KMS-11 (cell line): Measurements from ENCODE around the gene ANKRD44.

ENCODE experiments used
- H2AFZ ChIP-seq: fragments of 200-600 bp; sonication (generic); 2 replicates; pipeline ENCODE4 v1.6.1; 2016; ENCODE audit warnings: antibody characterized with exemption, mixed run types, low read depth
- H3K27ac ChIP-seq: fragments of 200-600 bp; sonication (generic); 2 replicates; pipeline ENCODE4 v1.6.1; 2016; ENCODE audit warnings: mild to moderate bottlenecking, mixed run types
- H3K27me3 ChIP-seq: fragments of 200-600 bp; sonication (generic); 2 replicates; pipeline ENCODE4 v1.6.1; 2017; ENCODE audit warnings: mild to moderate bottlenecking, low read depth, mixed run types, moderate library complexity; ENCODE audit not compliant: insufficient read depth
- H3K36me3 ChIP-seq: fragments of 200-600 bp; sonication (generic); 2 replicates; pipeline ENCODE4 v1.6.1; 2017; ENCODE audit warnings: mild to moderate bottlenecking, mixed run types; ENCODE audit not compliant: insufficient read depth
- H3K4me1 ChIP-seq: fragments of 200-600 bp; sonication (generic); 2 replicates; pipeline ENCODE4 v1.6.1; 2016; ENCODE audit warnings: mild to moderate bottlenecking, low read depth, mixed run types; ENCODE audit not compliant: poor library complexity, severe bottlenecking
- H3K4me2 ChIP-seq: fragments of 200-600 bp; sonication (generic); 2 replicates; pipeline ENCODE4 v1.7.0; 2016; ENCODE audit warnings: mild to moderate bottlenecking, mixed run types
- H3K4me3 ChIP-seq: fragments of 200-600 bp; sonication (generic); IDR thresholded peaks from 2 replicates; pipeline ENCODE4 v1.6.1; 2017; ENCODE audit warnings: low read depth, low read length, mixed read lengths; ENCODE audit not compliant: insufficient read depth
- H3K79me2 ChIP-seq: fragments of 200-600 bp; sonication (generic); 2 replicates; pipeline ENCODE4 v1.6.1; 2016; ENCODE audit warnings: low read depth, mixed run types; ENCODE audit not compliant: insufficient read depth
- H3K9ac ChIP-seq: fragments of 200-600 bp; sonication (generic); 2 replicates; pipeline ENCODE4 v1.6.1; 2016; ENCODE audit warnings: mild to moderate bottlenecking, mixed run types
- H4K20me1 ChIP-seq: fragments of 200-600 bp; sonication (generic); 2 replicates; pipeline ENCODE4 v1.6.1; 2016; ENCODE audit warnings: mild to moderate bottlenecking, mixed run types; ENCODE audit not compliant: insufficient read depth
- CTCF ChIP-seq: fragments of 200-600 bp; sonication (generic); conservative IDR thresholded peaks from 2 replicates; pipeline ENCODE4 v1.6.1; 2017; ENCODE audit warnings: low read depth, mild to moderate bottlenecking, antibody characterized with exemption, low read length, moderate library complexity, mixed read lengths

The ANKRD44 gene

GRCh38 chr2:196956069-196956468, 354.5 kb downstream of the ANKRD44 start:
- Histone ChIP-seq H3K79me2 (no peaks in the 10 kb centered on the region), H3K9ac (no peak overlapping the region), H2AFZ (no peak overlapping the region), H3K36me3 (no peaks in the 10 kb centered on the region), H4K20me1 (no peaks in the 10 kb centered on the region), H3K4me1 (no peaks in the 10 kb centered on the region), H3K27me3 (no peaks in the 10 kb centered on the region), H3K4me3 (no peak overlapping the region), H3K27ac (no peak overlapping the region), H3K4me2 (no peak overlapping the region)
- no peak for TF ChIP-seq CTCF

- no peaks in the 10 kb centered on the region for H4K20me1 ChIP-seq
- TF ChIP-seq CTCF, result no peak
These were observed 355.5 kb downstream of the ANKRD44 start for GRCh38 chr2:196955036-196955435.

DNA sequence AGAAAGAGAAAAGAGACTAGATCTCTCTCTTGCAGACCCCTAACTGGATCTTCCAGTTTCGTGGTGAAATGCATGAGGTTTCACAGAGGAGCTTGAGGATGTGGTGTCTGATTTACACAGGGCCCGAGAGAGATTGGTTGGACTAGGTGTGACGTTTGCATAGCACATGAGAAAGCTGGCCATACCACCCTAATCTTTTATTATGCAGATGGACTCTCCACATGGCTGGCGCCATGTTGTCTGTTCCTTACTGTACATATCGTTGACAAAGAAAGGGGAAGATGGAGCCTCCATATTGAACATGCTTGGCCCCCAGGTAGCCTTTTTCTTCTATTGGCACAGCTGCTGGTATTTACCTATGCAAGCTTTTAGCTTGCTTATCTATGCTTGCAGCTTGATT, 356.6 kb downstream of the ANKRD44 start:
- no peak overlapping the region for H3K4me3 ChIP-seq
- H3K79me2 ChIP-seq, result no peaks in the 10 kb centered on the region
- H4K20me1 ChIP-seq, result no peaks in the 10 kb centered on the region
- TF ChIP-seq CTCF, result no peak
- no peak overlapping the region for H2AFZ ChIP-seq
- H3K9ac ChIP-seq, result no peak overlapping the region
- H3K4me2 ChIP-seq, result no peak overlapping the region
- no peak overlapping the region for H3K27ac ChIP-seq
- H3K4me1 ChIP-seq, result no peaks in the 10 kb centered on the region
- no peaks in the 10 kb centered on the region for H3K36me3 ChIP-seq
- no peaks in the 10 kb centered on the region for H3K27me3 ChIP-seq

More at GRCh38 chr2:196955036-196955435, 355.5 kb downstream of the ANKRD44 start:
- Histone ChIP-seq H2AFZ (no peak overlapping the region), H3K4me2 (no peak overlapping the region), H3K36me3 (no peaks in the 10 kb centered on the region), H3K27ac (no peak overlapping the region), H3K4me3 (no peak overlapping the region), H3K27me3 (no peaks in the 10 kb centered on the region), H3K79me2 (no peaks in the 10 kb centered on the region), H3K4me1 (no peaks in the 10 kb centered on the region), H3K9ac (no peak overlapping the region)

- no peak overlapping the region for H3K9ac ChIP-seq
- H3K4me3 ChIP-seq, result no peak overlapping the region
- no peak overlapping the region for H3K4me2 ChIP-seq
- no peak overlapping the region for H2AFZ ChIP-seq
- TF ChIP-seq CTCF, result no peak
- H3K27me3 ChIP-seq, result no peaks in the 10 kb centered on the region
- no peak overlapping the region for H3K27ac ChIP-seq
- no peaks in the 10 kb centered on the region for H3K4me1 ChIP-seq
- H4K20me1 ChIP-seq, result no peaks in the 10 kb centered on the region
- no peaks in the 10 kb centered on the region for H3K36me3 ChIP-seq
- no peaks in the 10 kb centered on the region for H3K79me2 ChIP-seq
These were observed 357.6 kb downstream of the ANKRD44 start for GRCh38 chr2:196952936-196953335.

- no peaks in the 10 kb centered on the region for H4K20me1 ChIP-seq
- no peak overlapping the region for H2AFZ ChIP-seq
- H3K4me3 ChIP-seq, result no peak overlapping the region
- H3K9ac ChIP-seq, result no peak overlapping the region
- no peaks in the 10 kb centered on the region for H3K4me1 ChIP-seq
- H3K27me3 ChIP-seq, result no peaks in the 10 kb centered on the region
- TF ChIP-seq CTCF, result no peak
- H3K79me2 ChIP-seq, result no peaks in the 10 kb centered on the region
- no peak overlapping the region for H3K27ac ChIP-seq
- no peak overlapping the region for H3K4me2 ChIP-seq
- H3K36me3 ChIP-seq, result no peaks in the 10 kb centered on the region
These were observed 358.6 kb downstream of the ANKRD44 start for GRCh38 chr2:196951973-196952372.
